Testis (tissue), 3 donors: ENCODE measurements around the gene LARP1. TPM values are rescaled to one million over a fixed set of nuclear protein-coding genes. Genes with fewer than 3 reads are reported as not detected.
A peak's percentile ranks its signal among the peaks of the same experiment; 100 is the strongest.

Experiments used
- DNase-seq: peaks from one replicate; pipeline ENCODE4 v3.0.0-alpha.2; 2019
- H3K27ac ChIP-seq, 2 donors: fragments of 200-600 bp; sonication (generic); one replicate each; pipeline ENCODE4 v1.5.1; 2019
- H3K27me3 ChIP-seq: fragments of 200-600 bp; sonication (generic); one replicate; pipeline ENCODE4 v1.5.1; 2019
- H3K36me3 ChIP-seq: fragments of 200-600 bp; sonication (generic); one replicate; pipeline ENCODE4 v1.5.1; 2017; ENCODE audit warnings: low read depth; ENCODE audit errors: missing control alignments
- H3K4me1 ChIP-seq: fragments of 200-600 bp; sonication (generic); one replicate; pipeline ENCODE4 v1.5.1; 2019
- H3K4me3 ChIP-seq, 2 donors: fragments of 200-600 bp; sonication (generic); one replicate each; pipeline ENCODE4 v1.5.1; 2017 to 2019
- H3K9me3 ChIP-seq: fragments of 200-600 bp; sonication (generic); one replicate; pipeline ENCODE4 v1.5.1; 2017
- POLR2A ChIP-seq: fragments of 450-650 bp; IDR thresholded peaks from one replicate; pipeline ENCODE4 v1.6.1; 2017; ENCODE audit warnings: antibody characterized with exemption, mild to moderate bottlenecking, moderate library complexity
- WGBS, 2 donors: methylation state at CpG; one replicate each; pipeline ENCODE4 v1.1.5; 2018; 5-methylcytosine and 5-hydroxymethylcytosine counted together
- intact Hi-C: fragments of 100-400 bp; cut with DNase I; formaldehyde crosslinking; loops from one replicate; pipeline ENCODE4 v1.15.1; 2023; ENCODE audit warnings: low total_unique reads
- polyA plus RNA-seq: library from polyadenylated mRNA; stranded (reverse); fragments of 350-450 nt; fragmentation: Illumina TruSeq; extraction: RNeasy Lipid Tissue Mini Kit (QIAGEN cat#74804); gene quantifications from one replicate; pipeline ENCODE4 v1.2.3, GENCODE V29; 2014; ENCODE audit warnings: low read depth, low replicate concordance; ENCODE audit not compliant: insufficient read depth
- total RNA-seq, 2 donors: library from RNA; depleted of rRNA; stranded (reverse); fragments of >200 nt; gene quantifications; one replicate each; pipeline ENCODE4 v1.2.3, GENCODE V29; 2016
- TF ChIP-seq, protein P1 (sequence below), 3 experiments: fragments of 450-650 bp in 2 of 3; fragments of 200-600 bp in 1 of 3; sonication (generic) in 1 of 3; IDR thresholded peaks; one replicate each; pipeline ENCODE4 v1.5.1; 2016 to 2019; ENCODE audit warnings: antibody characterized with exemption in 3 of 3, mild to moderate bottlenecking in 2 of 3, moderate library complexity in 1 of 3

Gene LARP1
- total and polyA plus RNA-seq, 3 donors from 2014 or later, result 118 to 174 (median 169) TPM

DNA sequence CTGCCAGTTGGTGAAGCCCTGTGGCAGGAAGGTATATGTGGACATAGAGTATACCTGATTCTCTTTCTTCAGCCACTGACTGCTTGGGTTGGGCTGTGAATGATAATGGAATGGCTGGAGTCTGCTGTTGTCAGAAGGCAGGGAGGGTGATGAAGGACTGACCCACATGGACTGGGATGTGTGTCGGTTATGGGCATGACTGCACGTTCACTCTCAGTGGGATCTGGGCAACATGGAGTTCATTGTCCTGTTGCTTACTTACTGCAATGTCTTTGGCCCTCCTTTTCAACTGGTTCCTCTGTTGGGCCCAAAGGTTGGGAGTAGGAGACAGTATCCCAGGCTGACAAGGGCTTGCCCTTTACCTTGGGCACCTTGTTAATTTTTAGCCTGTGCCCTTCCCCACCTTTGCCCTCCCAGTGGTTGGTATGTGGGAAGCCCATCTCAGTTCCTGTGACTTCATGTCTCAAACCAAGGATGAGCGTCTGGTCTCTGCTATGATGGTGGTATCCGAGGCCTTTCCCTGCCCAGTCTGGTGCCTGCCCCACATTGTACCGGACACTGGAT lies 60.6 kb downstream of the LARP1 start:
- Histone ChIP-seq H3K4me1 (peaks cover 9% of the 10 kb centered on the region), H3K27ac (no peak overlapping the region), H3K4me3 (no peak overlapping the region), H3K27me3 (no peaks in the 10 kb centered on the region), H3K9me3 (no peaks in the 10 kb centered on the region), H3K36me3 (no peaks in the 10 kb centered on the region)
- DNase-seq, result no peak
- intact Hi-C loops, result loop anchor here (10.0 kb wide), 1 partner anchor 51 kb away; no protein-coding TSS in a partner anchor
- no peak for TF ChIP-seq POLR2A
- TF ChIP-seq, protein P1, sequence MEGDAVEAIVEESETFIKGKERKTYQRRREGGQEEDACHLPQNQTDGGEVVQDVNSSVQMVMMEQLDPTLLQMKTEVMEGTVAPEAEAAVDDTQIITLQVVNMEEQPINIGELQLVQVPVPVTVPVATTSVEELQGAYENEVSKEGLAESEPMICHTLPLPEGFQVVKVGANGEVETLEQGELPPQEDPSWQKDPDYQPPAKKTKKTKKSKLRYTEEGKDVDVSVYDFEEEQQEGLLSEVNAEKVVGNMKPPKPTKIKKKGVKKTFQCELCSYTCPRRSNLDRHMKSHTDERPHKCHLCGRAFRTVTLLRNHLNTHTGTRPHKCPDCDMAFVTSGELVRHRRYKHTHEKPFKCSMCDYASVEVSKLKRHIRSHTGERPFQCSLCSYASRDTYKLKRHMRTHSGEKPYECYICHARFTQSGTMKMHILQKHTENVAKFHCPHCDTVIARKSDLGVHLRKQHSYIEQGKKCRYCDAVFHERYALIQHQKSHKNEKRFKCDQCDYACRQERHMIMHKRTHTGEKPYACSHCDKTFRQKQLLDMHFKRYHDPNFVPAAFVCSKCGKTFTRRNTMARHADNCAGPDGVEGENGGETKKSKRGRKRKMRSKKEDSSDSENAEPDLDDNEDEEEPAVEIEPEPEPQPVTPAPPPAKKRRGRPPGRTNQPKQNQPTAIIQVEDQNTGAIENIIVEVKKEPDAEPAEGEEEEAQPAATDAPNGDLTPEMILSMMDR (IDR thresholded peaks at IDR 0.05), result no peak
- WGBS, 2 donors, result 81 to 92% methylated on average over 5 of the region's 5 CpGs

- no peak for DNase-seq
- peak overlapping the region in 1 of 2 donors; percentile 41 for H3K27ac ChIP-seq
- TF ChIP-seq POLR2A, result no peak
- TF ChIP-seq, protein P1 (IDR thresholded peaks at IDR 0.05), result no peak
- no peaks in the 10 kb centered on the region for H3K27me3 ChIP-seq
- no peaks in the 10 kb centered on the region for H3K36me3 ChIP-seq
- no peak overlapping the region for H3K4me3 ChIP-seq
- H3K4me1 ChIP-seq, result peaks cover 9% of the 10 kb centered on the region
- WGBS, 2 donors, result 87 to 92% methylated on average over 5 of the region's 5 CpGs
- intact Hi-C loops, result loop anchor here (10.0 kb wide), 1 partner anchor 52 kb away; no protein-coding TSS in a partner anchor
- no peaks in the 10 kb centered on the region for H3K9me3 ChIP-seq
These were observed 61.8 kb downstream of the LARP1 start for GRCh38 chr5:154816891-154817492.

- intact Hi-C loops, result loop anchor here (10.0 kb wide), 1 partner anchor 53 kb away; no protein-coding TSS in a partner anchor
- WGBS, 2 donors, result 66 to 84% methylated on average over 6 of the region's 6 CpGs
- no peak for DNase-seq
- no peaks in the 10 kb centered on the region for H3K27me3 ChIP-seq
- no peaks in the 10 kb centered on the region for H3K9me3 ChIP-seq
- no peaks in the 10 kb centered on the region for H3K36me3 ChIP-seq
- peaks cover 9% of the 10 kb centered on the region for H3K4me1 ChIP-seq
- TF ChIP-seq, protein P1 (IDR thresholded peaks at IDR 0.05), result no peak
- TF ChIP-seq POLR2A, result no peak
- peak overlapping the region in 1 of 2 donors; percentile 71 for H3K27ac ChIP-seq
- no peak overlapping the region for H3K4me3 ChIP-seq
These were observed 62.6 kb downstream of the LARP1 start for GRCh38 chr5:154817815-154818214.

DNA sequence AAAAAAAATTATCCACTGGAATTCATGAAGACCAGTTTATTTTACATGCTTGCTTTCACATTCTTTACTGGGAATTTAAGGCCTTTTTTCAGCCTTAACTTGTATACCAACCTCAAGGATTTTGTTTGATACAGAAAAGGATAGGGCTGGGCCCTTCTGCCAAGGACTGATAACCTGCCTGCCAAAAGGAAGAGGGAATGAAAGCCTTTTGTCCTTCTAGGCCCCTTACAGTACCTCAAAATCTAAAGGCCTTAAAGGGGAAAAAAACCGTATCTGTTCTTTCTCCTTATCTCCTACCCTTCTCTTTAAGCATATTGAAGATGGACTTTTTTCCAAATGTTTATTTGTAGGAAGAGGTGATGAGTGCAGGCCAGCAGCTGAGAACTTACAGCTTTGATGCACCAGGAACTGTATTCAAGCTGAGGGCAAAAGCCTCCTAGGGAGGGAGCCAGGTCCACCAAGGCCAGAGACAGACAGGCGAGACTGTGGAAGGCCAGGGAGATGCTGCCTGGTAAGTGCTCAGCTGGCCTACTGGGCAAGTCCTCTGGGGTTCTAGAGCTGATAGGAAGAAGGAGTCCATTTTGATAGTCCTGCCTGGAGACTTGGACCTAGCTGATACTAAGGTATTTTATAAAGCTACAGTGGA lies 63.4 kb downstream of the LARP1 start:
- H3K4me3 ChIP-seq, result no peak overlapping the region
- peak overlapping the region; percentile 67 to 71 for H3K27ac ChIP-seq
- intact Hi-C loops, result loop anchor here (10.0 kb wide), 1 partner anchor 54 kb away; no protein-coding TSS in a partner anchor
- H3K27me3 ChIP-seq, result no peaks in the 10 kb centered on the region
- 31 to 45% methylated on average over 2 of the region's 2 CpGs for WGBS, 2 donors
- TF ChIP-seq, protein P1 (IDR thresholded peaks at IDR 0.05), result no peak
- TF ChIP-seq POLR2A, result no peak
- no peaks in the 10 kb centered on the region for H3K36me3 ChIP-seq
- peaks cover 9% of the 10 kb centered on the region for H3K4me1 ChIP-seq
- H3K9me3 ChIP-seq, result no peaks in the 10 kb centered on the region
- no peak for DNase-seq
